Endothelial cell of umbilical vein (primary cell): ENCODE measurements around the gene EPHA10.

Experiments
- EZH2 ChIP-seq: IDR thresholded peaks from 2 replicates; pipeline ENCODE4 v1.6.1; 2012; ENCODE audit warnings: borderline replicate concordance, low read depth, mild to moderate bottlenecking, moderate library complexity, low read length, inconsistent platforms; ENCODE audit not compliant: severe bottlenecking
- FOS ChIP-seq: IDR thresholded peaks from 2 replicates; pipeline ENCODE4 v1.6.1; 2011; ENCODE audit warnings: mild to moderate bottlenecking, low read length, moderate library complexity, borderline replicate concordance; ENCODE audit not compliant: insufficient read depth
- GATA2 ChIP-seq: IDR thresholded peaks from 2 replicates; pipeline ENCODE4 v1.7.0; 2011; ENCODE audit warnings: low read depth, mild to moderate bottlenecking, moderate library complexity, mixed read lengths, low read length; ENCODE audit not compliant: insufficient read length, insufficient read depth
- JUN ChIP-seq: IDR thresholded peaks from 2 replicates; pipeline ENCODE4 v1.6.1; 2011; ENCODE audit warnings: borderline replicate concordance, low read depth; ENCODE audit not compliant: insufficient read length, insufficient read depth
- MYC ChIP-seq: IDR thresholded peaks from one replicate; pipeline ENCODE4 v1.6.1; 2011; ENCODE audit warnings: mild to moderate bottlenecking, low read depth, low read length
- POLR2A ChIP-seq: IDR thresholded peaks from 2 replicates; pipeline ENCODE4 v1.6.1; 2012; ENCODE audit warnings: low read depth, mild to moderate bottlenecking, control low read depth, low read length
- POLR2AphosphoS5 ChIP-seq: IDR thresholded peaks from 2 replicates; pipeline ENCODE4 v1.6.1; 2012; ENCODE audit warnings: low read depth, mild to moderate bottlenecking, control low read depth, low read length, moderate library complexity; ENCODE audit not compliant: insufficient read depth
- TF ChIP-seq, protein P1 (sequence below), 2 donors: IDR thresholded peaks; 1 replicate in 1 of 2; 2 replicates in 1 of 2; pipeline ENCODE4 v1.5.1; 2011; ENCODE audit warnings: low read length in 2 of 2, mild to moderate bottlenecking in 2 of 2, moderate library complexity in 2 of 2, control low read depth in 1 of 2, inconsistent platforms in 1 of 2, low read depth in 1 of 2; ENCODE audit not compliant: insufficient read depth in 1 of 2; ENCODE audit errors: extremely low read depth in 1 of 2
- TF ChIP-seq, protein P2 (sequence below): IDR thresholded peaks from 2 replicates; pipeline ENCODE4 v1.6.1; 2011; ENCODE audit not compliant: insufficient read depth, insufficient read length

DNA sequence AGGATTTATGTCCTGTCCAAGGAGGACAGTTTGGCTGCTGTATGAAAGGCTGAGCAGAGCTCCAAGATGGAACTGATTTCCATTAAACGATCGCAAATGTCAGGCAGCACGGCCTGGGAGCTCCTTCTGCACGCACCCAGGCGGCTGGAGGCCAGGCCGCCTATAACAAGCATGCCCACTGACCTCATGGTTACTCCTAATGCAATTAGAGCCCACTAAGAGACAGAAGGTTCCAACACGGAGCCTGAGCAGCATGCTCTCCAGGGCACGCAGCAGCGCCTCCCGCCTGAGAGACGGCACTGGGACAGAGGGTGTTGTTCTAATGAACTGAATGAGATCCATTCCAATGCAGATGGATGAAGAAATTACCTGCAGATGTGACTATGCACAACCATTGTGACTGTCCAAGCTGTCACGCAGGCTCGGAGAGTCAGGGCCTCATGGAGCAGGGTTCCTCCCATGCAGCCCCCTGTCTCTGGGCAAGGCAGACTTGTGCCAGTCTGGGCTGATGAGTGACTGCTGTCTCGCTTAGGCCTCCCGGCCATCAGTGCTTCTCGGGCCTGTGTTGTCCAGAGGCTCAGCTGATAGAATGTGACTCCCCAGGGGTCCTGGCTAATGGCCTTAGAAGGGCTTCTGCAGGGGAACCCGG lies 97.8 kb downstream of the EPHA10 start:
- TF ChIP-seq, protein P1, sequence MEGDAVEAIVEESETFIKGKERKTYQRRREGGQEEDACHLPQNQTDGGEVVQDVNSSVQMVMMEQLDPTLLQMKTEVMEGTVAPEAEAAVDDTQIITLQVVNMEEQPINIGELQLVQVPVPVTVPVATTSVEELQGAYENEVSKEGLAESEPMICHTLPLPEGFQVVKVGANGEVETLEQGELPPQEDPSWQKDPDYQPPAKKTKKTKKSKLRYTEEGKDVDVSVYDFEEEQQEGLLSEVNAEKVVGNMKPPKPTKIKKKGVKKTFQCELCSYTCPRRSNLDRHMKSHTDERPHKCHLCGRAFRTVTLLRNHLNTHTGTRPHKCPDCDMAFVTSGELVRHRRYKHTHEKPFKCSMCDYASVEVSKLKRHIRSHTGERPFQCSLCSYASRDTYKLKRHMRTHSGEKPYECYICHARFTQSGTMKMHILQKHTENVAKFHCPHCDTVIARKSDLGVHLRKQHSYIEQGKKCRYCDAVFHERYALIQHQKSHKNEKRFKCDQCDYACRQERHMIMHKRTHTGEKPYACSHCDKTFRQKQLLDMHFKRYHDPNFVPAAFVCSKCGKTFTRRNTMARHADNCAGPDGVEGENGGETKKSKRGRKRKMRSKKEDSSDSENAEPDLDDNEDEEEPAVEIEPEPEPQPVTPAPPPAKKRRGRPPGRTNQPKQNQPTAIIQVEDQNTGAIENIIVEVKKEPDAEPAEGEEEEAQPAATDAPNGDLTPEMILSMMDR (IDR thresholded peaks at IDR 0.05; ENCODE audit: extremely low read depth in 1 of 2, insufficient read depth in 1 of 2, low read depth in 1 of 2, low read length in 2 of 2) = no peak
- TF ChIP-seq EZH2 (no peak), POLR2AphosphoS5 (no peak), POLR2A (no peak), FOS (no peak), JUN (no peak), MYC (no peak), GATA2 (no peak)
- TF ChIP-seq, protein P2, sequence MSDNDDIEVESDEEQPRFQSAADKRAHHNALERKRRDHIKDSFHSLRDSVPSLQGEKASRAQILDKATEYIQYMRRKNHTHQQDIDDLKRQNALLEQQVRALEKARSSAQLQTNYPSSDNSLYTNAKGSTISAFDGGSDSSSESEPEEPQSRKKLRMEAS = no peak
